RWPE2 (cell line): ENCODE data around the gene DGCR8.

ENCODE experiments used
- ATAC-seq: fragments of 200-7000 bp; cut with Tn5 transposase; 3 replicates; pipeline ENCODE4 v1.9.1; 2021; ENCODE audit warnings: low read depth
- DNase-seq: peaks from one replicate; pipeline ENCODE4 v3.0.0-alpha.2; 2020; ENCODE audit warnings: low spot score
- H3K27ac ChIP-seq: fragments of 450-650 bp; 2 replicates; pipeline ENCODE4 v1.5.1; 2017; ENCODE audit warnings: mild to moderate bottlenecking; ENCODE audit not compliant: poor library complexity, severe bottlenecking
- H3K27me3 ChIP-seq: fragments of 250-450 bp; sonication (Bioruptor Pico); 2 replicates; pipeline ENCODE4 v1.5.1; 2021; ENCODE audit warnings: mild to moderate bottlenecking, moderate library complexity; ENCODE audit not compliant: insufficient read depth, poor library complexity, severe bottlenecking
- H3K36me3 ChIP-seq: fragments of 250-450 bp; sonication (Bioruptor Pico); 2 replicates; pipeline ENCODE4 v1.5.1; 2020; ENCODE audit warnings: low read depth, mild to moderate bottlenecking, moderate library complexity
- H3K4me1 ChIP-seq: fragments of 250-450 bp; sonication (Bioruptor Pico); 2 replicates; pipeline ENCODE4 v1.5.1; 2021; ENCODE audit warnings: mild to moderate bottlenecking, moderate library complexity; ENCODE audit not compliant: insufficient read depth, poor library complexity, severe bottlenecking
- H3K4me3 ChIP-seq: fragments of 250-450 bp; sonication (Bioruptor Pico); 2 replicates; pipeline ENCODE4 v1.5.1; 2021; ENCODE audit warnings: mild to moderate bottlenecking, moderate library complexity; ENCODE audit not compliant: severe bottlenecking
- H3K9me3 ChIP-seq: fragments of 250-450 bp; sonication (Bioruptor Pico); 2 replicates; pipeline ENCODE4 v1.5.1; 2021; ENCODE audit warnings: mild to moderate bottlenecking, moderate library complexity; ENCODE audit not compliant: severe bottlenecking
- TF ChIP-seq, protein P1 (sequence below): fragments of 450-650 bp; IDR thresholded peaks from one replicate; pipeline ENCODE4 v1.5.1; 2017; ENCODE audit warnings: mild to moderate bottlenecking, moderate library complexity; ENCODE audit not compliant: poor library complexity, severe bottlenecking

Gene DGCR8

GRCh38 chr22:20089226-20089976 lies 9.4 kb downstream of the DGCR8 start:
- Histone ChIP-seq H3K9me3 (peaks cover 4% of the 10 kb centered on the region), H3K4me1 (no peaks in the 10 kb centered on the region), H3K36me3 (peaks cover 99% of the 10 kb centered on the region), H3K4me3 (no peak overlapping the region), H3K27me3 (no peaks in the 10 kb centered on the region), H3K27ac (no peak overlapping the region)
- TF ChIP-seq, protein P1, sequence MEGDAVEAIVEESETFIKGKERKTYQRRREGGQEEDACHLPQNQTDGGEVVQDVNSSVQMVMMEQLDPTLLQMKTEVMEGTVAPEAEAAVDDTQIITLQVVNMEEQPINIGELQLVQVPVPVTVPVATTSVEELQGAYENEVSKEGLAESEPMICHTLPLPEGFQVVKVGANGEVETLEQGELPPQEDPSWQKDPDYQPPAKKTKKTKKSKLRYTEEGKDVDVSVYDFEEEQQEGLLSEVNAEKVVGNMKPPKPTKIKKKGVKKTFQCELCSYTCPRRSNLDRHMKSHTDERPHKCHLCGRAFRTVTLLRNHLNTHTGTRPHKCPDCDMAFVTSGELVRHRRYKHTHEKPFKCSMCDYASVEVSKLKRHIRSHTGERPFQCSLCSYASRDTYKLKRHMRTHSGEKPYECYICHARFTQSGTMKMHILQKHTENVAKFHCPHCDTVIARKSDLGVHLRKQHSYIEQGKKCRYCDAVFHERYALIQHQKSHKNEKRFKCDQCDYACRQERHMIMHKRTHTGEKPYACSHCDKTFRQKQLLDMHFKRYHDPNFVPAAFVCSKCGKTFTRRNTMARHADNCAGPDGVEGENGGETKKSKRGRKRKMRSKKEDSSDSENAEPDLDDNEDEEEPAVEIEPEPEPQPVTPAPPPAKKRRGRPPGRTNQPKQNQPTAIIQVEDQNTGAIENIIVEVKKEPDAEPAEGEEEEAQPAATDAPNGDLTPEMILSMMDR, result no peak
- no peak for DNase-seq
- ATAC-seq, result no peak

GRCh38 chr22:20089977-20090729 lies 10.1 kb downstream of the DGCR8 start:
- ATAC-seq (no peak), DNase-seq (no peak)
- H3K27ac ChIP-seq, result no peak overlapping the region
- H3K27me3 ChIP-seq, result no peaks in the 10 kb centered on the region
- H3K4me1 ChIP-seq, result no peaks in the 10 kb centered on the region
- no peak overlapping the region for H3K4me3 ChIP-seq
- TF ChIP-seq, protein P1, result no peak
- H3K9me3 ChIP-seq, result peaks cover 4% of the 10 kb centered on the region
- peaks cover 99% of the 10 kb centered on the region for H3K36me3 ChIP-seq

DNA sequence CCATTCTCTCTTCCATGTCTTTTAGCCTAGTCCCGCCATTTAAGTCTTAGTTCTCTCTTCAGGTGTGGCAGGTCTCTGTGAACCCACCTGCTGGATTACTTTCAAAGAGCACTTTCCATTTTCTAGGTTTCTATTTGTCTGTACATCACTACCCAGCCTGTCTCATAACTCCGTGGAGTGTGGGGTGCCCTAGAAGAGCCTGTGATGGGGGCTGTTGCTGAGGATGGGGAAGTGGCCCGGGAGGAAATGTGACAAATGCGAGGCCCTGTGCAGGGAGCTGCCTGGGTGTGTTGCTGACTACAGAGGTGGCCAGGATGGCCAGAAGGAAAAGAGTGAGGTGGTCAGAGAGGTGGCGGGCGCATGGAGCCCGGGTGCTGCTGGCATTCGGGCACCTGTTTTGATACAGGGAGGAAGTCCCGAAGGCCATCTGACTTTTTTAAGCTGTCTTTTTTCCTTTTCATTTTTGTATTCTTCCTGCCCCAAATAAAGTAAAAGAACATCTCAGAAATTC lies 10.7 kb downstream of the DGCR8 start:
- TF ChIP-seq, protein P1, result no peak
- no peak overlapping the region for H3K27ac ChIP-seq
- no peaks in the 10 kb centered on the region for H3K27me3 ChIP-seq
- H3K36me3 ChIP-seq, result peaks cover 99% of the 10 kb centered on the region
- no peak for DNase-seq
- H3K9me3 ChIP-seq, result no peaks in the 10 kb centered on the region
- H3K4me1 ChIP-seq, result no peaks in the 10 kb centered on the region
- ATAC-seq, result no peak
- H3K4me3 ChIP-seq, result no peak overlapping the region

- no peak for ATAC-seq
- Histone ChIP-seq H3K9me3 (peaks cover 5% of the 10 kb centered on the region), H3K27ac (no peak overlapping the region), H3K4me3 (no peak overlapping the region), H3K36me3 (peaks cover 99% of the 10 kb centered on the region), H3K27me3 (no peaks in the 10 kb centered on the region), H3K4me1 (no peaks in the 10 kb centered on the region)
- DNase-seq, result no peak
- TF ChIP-seq, protein P1, result no peak
Observed at GRCh38 chr22:20091690-20092476, 11.8 kb downstream of the DGCR8 start.
